NB4 (cell line): ENCODE data around the gene PKLR.

Source experiments
- POLR2A ChIP-seq: IDR thresholded peaks from 2 replicates; pipeline ENCODE4 v1.6.1; 2011; ENCODE audit warnings: mild to moderate bottlenecking; ENCODE audit not compliant: insufficient read length; ENCODE audit errors: extremely low read depth
- TF ChIP-seq, protein P1 (sequence below): IDR thresholded peaks from one replicate; pipeline ENCODE4 v1.5.1; 2012; ENCODE audit warnings: low read depth, low read length

DNA sequence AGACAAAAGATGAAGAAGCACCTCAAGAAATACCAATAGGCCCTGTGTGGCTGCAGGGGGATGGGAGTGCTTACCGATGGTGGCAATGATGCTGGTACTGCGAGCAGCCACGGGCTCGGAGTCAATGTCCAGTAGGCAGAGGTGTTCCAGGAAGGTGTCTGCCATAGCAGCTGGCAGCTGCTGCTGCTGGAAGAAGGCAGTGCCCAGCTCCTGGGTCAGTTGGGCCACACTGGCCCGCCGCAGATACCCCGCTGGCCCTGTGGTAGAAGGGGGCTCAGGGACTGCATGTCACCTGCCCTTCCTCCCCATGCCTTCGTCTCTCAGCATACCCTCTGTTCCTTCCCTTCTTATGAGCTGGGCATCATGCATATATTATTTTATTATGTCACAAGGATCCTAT lies 1.2 kb downstream of the PKLR start:
- TF ChIP-seq, protein P1, sequence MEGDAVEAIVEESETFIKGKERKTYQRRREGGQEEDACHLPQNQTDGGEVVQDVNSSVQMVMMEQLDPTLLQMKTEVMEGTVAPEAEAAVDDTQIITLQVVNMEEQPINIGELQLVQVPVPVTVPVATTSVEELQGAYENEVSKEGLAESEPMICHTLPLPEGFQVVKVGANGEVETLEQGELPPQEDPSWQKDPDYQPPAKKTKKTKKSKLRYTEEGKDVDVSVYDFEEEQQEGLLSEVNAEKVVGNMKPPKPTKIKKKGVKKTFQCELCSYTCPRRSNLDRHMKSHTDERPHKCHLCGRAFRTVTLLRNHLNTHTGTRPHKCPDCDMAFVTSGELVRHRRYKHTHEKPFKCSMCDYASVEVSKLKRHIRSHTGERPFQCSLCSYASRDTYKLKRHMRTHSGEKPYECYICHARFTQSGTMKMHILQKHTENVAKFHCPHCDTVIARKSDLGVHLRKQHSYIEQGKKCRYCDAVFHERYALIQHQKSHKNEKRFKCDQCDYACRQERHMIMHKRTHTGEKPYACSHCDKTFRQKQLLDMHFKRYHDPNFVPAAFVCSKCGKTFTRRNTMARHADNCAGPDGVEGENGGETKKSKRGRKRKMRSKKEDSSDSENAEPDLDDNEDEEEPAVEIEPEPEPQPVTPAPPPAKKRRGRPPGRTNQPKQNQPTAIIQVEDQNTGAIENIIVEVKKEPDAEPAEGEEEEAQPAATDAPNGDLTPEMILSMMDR, result no peak
- TF ChIP-seq POLR2A, result no peak
